ENCODE data around the gene NAV1. TPM values are rescaled to one million over a fixed set of nuclear protein-coding genes. Genes with fewer than 3 reads are reported as not detected.

Gene NAV1
- total and polyA plus RNA-seq, 2 of the 8 experiments (the other 6 are each of a cell fraction or from before 2014, with no cell fraction given): 9.9 to 42.7 TPM

GRCh38 chr1:201556841-201557571, 18.1 kb downstream of the NAV1 start:
- no peak for FAIRE-seq
- CTCF ChIA-PET (ENCODE audit: partially characterized antibody): interaction anchor here (0.6 to 22.6 kb wide), 10 partner anchors 12 to 1117 kb away, joined by 3 to 499 read pairs (median 55); partner anchors contain the start of gene NAV1
- H3K27ac ChIP-seq (ENCODE audit: low read depth, low read length): no peak overlapping the region
- TF ChIP-seq POLR2AphosphoS5 (IDR thresholded peaks at IDR 0.05; ENCODE audit: low read depth, low read length) (no peak), FOSL1 (IDR thresholded peaks at IDR 0.05; ENCODE audit: insufficient read depth, low read depth, low read length) (no peak), NRF1 (IDR thresholded peaks at IDR 0.05; ENCODE audit: low read depth, low read length) (no peak), KDM5A (IDR thresholded peaks at IDR 0.05; ENCODE audit: low read length) (no peak), RFX5 (IDR thresholded peaks at IDR 0.05; ENCODE audit: borderline replicate concordance, low read depth, low read length) (no peak)

More at GRCh38 chr1:201556841-201557571, 18.1 kb downstream of the NAV1 start:
- Histone ChIP-seq H3K18ac (ENCODE audit: extremely low read depth, low read length) (no peak overlapping the region), H2BK5ac (ENCODE audit: low read depth, low read length) (no peak overlapping the region), H3K9me3 (ENCODE audit: insufficient read depth in 2 of 2, low read depth in 1 of 2, low read length in 1 of 2) (no peaks in the 10 kb centered on the region), H3K79me2 (ENCODE audit: control insufficient read depth in 1 of 2, insufficient read depth in 2 of 2, low read length in 2 of 2) (no peaks in the 10 kb centered on the region), H3K79me1 (ENCODE audit: low read depth, low read length) (no peaks in the 10 kb centered on the region), H3K4me1 (replicated peaks in 1 of 4; ENCODE audit: control insufficient read depth in 3 of 4, insufficient read depth in 4 of 4, low read length in 3 of 4) (peaks cover 0 to 8% (median 3%) of the 10 kb centered on the region in 4 experiments; a peak in 4 of 7 replicates), H2AK5ac (ENCODE audit: low read depth, low read length) (no peak overlapping the region), H3K4me2 (ENCODE audit: insufficient read depth in 1 of 2, low read depth in 2 of 2, low read length in 2 of 2) (no peak overlapping the region), H4K91ac (replicated peaks; ENCODE audit: insufficient read length, low read length) (peak overlapping the region; percentile 1), H3K9ac (replicated peaks in 1 of 4; ENCODE audit: extremely low read depth in 1 of 4, low read depth in 3 of 4, low read length in 3 of 4) (no peak overlapping the region), H3K56ac (replicated peaks; ENCODE audit: insufficient read length, low read depth, low read length) (no peak overlapping the region), H3K4me3 (ENCODE audit: extremely low read depth in 1 of 4, insufficient read depth in 2 of 4, low read depth in 3 of 4, low read length in 4 of 4) (no peak overlapping the region), H3K4ac (replicated peaks; ENCODE audit: insufficient read length, low read depth, low read length) (no peak overlapping the region), H4K5ac (ENCODE audit: insufficient read length, low read depth, low read length) (no peak overlapping the region), H2BK15ac (ENCODE audit: low read length) (no peak overlapping the region), H2BK20ac (ENCODE audit: low read length) (no peak overlapping the region), H2AFZ (ENCODE audit: low read length) (no peak overlapping the region), H2BK120ac (replicated peaks; ENCODE audit: low read depth, low read length) (no peak overlapping the region), H2BK12ac (ENCODE audit: low read depth, low read length) (no peak overlapping the region), H3K27me3 (replicated peaks in 1 of 4; ENCODE audit: control insufficient read depth in 3 of 4, extremely low read depth in 1 of 4, insufficient read depth in 3 of 4, low read length in 3 of 4) (0 out of 7 replicates have a peak, but pooled peaks cover 0 to 2% (median 0%) of the 10 kb centered on the region in 4 experiments), H4K20me1 (replicated peaks in 1 of 2; ENCODE audit: control insufficient read depth in 1 of 2, insufficient read depth in 2 of 2, low read length in 2 of 2) (no peaks in the 10 kb centered on the region), H3K23ac (ENCODE audit: insufficient read length) (no peak overlapping the region), H3K14ac (ENCODE audit: insufficient read length) (no peak overlapping the region), H3K36me3 (ENCODE audit: control insufficient read depth in 2 of 4, insufficient read depth in 4 of 4, low read length in 3 of 4) (no peaks in the 10 kb centered on the region), H3K23me2 (ENCODE audit: low read depth, low read length) (no peaks in the 10 kb centered on the region), H4K8ac (ENCODE audit: extremely low read depth, insufficient read depth, low read length) (no peak overlapping the region)
- POLR2A ChIA-PET (ENCODE audit: partially characterized antibody): no interaction called here
- 81% methylated on average over 5 of the region's 5 CpGs; no CpG with 5 or more reads in 1 of the 2 experiments for WGBS, 2 experiments (ENCODE audit: extremely low coverage in 1 of 2, insufficient coverage in 1 of 2, insufficient read length in 1 of 2, insufficient replicate concordance in 2 of 2, low coverage in 1 of 2, low lambda C conversion rate in 2 of 2, missing lambda C conversion rate in 1 of 2)
- no peak for DNase-seq (ENCODE audit: low read depth in 1 of 2, low spot score in 2 of 2)

All from H1 (cell line).